HL-60 (cell line): ENCODE results near the gene ILDR1.

Source experiments
- GABPA ChIP-seq: IDR thresholded peaks from 2 replicates; pipeline ENCODE4 v1.6.1; 2012; ENCODE audit warnings: low read depth
- POLR2AphosphoS5 ChIP-seq: IDR thresholded peaks from 2 replicates; pipeline ENCODE4 v1.6.1; 2012; ENCODE audit warnings: low read depth
- SPI1 ChIP-seq: IDR thresholded peaks from 2 replicates; pipeline ENCODE4 v1.6.1; 2012; ENCODE audit warnings: low read depth, mild to moderate bottlenecking, borderline replicate concordance
- TF ChIP-seq, protein P1 (sequence below): IDR thresholded peaks from one replicate; pipeline ENCODE4 v1.5.1; 2011; ENCODE audit warnings: low read length, control low read depth, inconsistent platforms; ENCODE audit not compliant: insufficient read depth
- TF ChIP-seq, protein P2 (sequence below): IDR thresholded peaks from 2 replicates; pipeline ENCODE4 v1.6.1; 2012; ENCODE audit warnings: low read depth; ENCODE audit not compliant: insufficient replicate concordance

DNA sequence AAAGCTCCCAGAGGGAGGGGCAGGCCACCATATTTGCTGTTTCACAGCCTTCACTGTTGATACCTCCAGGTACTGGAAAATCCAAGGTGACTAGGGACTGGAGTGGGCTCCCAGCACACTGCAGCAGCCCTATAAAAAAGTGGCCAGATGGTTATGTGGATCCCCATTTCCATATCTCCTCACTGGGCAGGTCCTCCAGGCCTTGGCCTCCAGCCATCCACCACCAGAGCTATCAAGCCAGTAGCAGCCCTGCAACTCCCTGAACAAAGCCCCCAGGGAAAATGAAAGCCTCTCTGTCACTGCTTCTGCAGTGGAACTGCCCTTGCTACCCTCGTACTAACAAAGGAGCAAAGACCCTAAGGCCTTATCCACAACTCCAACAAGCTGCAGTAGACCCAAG lies 58.4 kb downstream of the ILDR1 start:
- TF ChIP-seq, protein P1, sequence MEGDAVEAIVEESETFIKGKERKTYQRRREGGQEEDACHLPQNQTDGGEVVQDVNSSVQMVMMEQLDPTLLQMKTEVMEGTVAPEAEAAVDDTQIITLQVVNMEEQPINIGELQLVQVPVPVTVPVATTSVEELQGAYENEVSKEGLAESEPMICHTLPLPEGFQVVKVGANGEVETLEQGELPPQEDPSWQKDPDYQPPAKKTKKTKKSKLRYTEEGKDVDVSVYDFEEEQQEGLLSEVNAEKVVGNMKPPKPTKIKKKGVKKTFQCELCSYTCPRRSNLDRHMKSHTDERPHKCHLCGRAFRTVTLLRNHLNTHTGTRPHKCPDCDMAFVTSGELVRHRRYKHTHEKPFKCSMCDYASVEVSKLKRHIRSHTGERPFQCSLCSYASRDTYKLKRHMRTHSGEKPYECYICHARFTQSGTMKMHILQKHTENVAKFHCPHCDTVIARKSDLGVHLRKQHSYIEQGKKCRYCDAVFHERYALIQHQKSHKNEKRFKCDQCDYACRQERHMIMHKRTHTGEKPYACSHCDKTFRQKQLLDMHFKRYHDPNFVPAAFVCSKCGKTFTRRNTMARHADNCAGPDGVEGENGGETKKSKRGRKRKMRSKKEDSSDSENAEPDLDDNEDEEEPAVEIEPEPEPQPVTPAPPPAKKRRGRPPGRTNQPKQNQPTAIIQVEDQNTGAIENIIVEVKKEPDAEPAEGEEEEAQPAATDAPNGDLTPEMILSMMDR = no peak
- TF ChIP-seq GABPA (no peak), POLR2AphosphoS5 (no peak), SPI1 (no peak)
- TF ChIP-seq, protein P2, sequence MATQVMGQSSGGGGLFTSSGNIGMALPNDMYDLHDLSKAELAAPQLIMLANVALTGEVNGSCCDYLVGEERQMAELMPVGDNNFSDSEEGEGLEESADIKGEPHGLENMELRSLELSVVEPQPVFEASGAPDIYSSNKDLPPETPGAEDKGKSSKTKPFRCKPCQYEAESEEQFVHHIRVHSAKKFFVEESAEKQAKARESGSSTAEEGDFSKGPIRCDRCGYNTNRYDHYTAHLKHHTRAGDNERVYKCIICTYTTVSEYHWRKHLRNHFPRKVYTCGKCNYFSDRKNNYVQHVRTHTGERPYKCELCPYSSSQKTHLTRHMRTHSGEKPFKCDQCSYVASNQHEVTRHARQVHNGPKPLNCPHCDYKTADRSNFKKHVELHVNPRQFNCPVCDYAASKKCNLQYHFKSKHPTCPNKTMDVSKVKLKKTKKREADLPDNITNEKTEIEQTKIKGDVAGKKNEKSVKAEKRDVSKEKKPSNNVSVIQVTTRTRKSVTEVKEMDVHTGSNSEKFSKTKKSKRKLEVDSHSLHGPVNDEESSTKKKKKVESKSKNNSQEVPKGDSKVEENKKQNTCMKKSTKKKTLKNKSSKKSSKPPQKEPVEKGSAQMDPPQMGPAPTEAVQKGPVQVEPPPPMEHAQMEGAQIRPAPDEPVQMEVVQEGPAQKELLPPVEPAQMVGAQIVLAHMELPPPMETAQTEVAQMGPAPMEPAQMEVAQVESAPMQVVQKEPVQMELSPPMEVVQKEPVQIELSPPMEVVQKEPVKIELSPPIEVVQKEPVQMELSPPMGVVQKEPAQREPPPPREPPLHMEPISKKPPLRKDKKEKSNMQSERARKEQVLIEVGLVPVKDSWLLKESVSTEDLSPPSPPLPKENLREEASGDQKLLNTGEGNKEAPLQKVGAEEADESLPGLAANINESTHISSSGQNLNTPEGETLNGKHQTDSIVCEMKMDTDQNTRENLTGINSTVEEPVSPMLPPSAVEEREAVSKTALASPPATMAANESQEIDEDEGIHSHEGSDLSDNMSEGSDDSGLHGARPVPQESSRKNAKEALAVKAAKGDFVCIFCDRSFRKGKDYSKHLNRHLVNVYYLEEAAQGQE = no peak
